NCI-H2171 (cell line): ENCODE data around the gene GRM4.
"Not testable (repeated sequence)": the region's sequence is repeated elsewhere in the genome, so short reads cannot be mapped to it uniquely, and the experiment has no call there.

Source experiments
- DNase-seq: peaks from one replicate; lab custom pipeline; 2025; lab: John Stamatoyannopoulos, UW

GRM4 gene

DNA sequence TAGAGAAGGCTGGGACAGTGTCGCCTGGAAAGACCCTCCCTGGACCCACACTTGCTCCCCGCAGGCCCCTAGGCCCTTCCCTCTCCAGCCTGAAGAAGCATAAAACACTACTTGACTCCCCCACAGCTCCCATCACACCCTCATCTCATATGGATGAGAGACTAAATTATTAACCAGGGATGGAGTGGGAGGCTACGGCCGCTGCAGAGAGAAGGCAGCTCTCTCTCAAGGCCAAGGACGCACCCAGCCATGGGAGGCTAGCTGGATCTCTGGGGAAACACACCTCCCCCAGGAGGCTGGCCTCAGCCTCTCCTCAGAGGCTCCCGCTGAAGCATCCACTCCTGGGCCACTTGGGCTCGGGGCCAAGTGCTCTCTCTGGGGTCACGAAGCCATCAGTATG lies 102.5 kb downstream of the GRM4 start:
- no peak for DNase-seq

- DNase-seq, result not testable (repeated sequence)
These were observed 103.9 kb downstream of the GRM4 start for GRCh38 chr6:34041998-34042397.

GRCh38 chr6:34041385-34041784 lies 104.5 kb downstream of the GRM4 start:
- DNase-seq, result no peak

- DNase-seq, result no peak
These were observed 105.9 kb downstream of the GRM4 start for GRCh38 chr6:34039943-34040342.

DNA sequence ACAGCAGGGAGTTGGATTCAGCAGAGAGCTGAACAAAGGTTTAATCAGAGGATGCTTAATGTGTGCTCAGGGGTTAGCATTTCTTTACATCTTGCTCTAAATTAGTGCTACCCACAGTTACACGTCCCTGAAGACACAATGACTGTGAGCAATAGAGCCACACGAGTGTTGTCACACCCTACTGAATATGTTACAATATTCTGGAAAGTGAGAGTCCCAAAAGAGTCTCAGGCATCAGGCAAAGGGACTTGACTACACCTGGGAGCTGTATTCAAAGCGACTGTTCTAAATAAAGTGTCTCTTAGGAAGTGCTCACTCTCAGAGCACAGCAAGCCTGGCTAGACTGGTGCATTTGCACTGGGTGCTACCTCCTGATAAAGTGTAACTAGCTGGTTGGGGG lies 108.7 kb downstream of the GRM4 start:
- DNase-seq, result no peak

DNA sequence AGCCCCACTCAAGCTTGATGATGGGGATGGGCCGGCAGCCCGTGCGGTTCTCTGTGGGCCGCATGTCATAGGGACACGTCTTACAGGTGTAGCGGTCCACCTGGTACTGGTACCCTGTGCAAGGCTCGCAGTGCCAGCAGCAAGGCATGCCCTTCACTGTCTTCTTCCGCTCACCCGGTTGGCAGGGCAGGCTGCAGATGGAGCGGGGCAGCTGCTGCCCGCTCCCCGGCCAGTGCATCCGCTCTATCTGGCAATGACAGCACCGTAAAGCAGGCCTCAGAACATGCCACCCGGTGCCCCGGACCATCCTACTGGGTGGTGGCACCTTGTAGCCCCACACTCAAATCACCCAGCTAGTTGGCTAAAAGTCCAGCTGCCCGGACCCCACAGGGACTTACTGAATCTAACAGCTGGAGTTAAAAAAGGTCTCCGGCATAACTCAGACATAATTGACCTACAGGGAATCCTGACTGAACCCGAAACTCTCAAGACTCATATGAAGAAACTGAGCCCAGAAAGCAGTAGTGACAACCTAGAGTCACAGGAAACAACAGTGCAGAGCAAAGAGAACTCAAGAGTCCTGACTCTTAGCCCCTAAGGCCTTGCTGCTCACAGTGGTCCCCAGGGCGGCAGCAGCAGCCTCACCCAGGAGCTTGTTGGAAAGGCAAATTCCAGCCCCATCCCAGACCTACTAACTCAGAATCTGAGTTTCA lies 109.4 kb downstream of the GRM4 start:
- DNase-seq, result no peak

GRCh38 chr6:34035704-34036356 lies 110.1 kb downstream of the GRM4 start:
- DNase-seq, result no peak

DNA sequence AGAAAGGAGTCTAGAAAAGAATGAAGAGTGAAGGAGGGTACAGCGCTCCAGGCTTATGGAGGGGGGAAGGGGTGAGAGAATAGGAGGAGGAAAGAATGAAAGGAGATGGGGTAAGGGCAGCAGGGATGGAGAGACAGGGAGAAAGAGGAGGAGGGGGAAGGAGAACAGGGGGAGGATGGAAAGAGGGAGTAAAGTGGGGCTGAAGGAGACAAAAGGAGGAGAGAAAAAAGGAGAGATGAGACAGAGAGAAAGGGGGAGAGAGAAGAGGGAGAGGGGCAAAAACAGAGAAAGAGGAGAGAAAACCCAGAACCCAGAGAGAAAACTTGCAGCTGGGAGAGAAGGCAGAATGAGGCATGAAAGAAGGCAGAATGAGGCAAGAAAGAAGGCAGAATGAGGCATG lies 110.7 kb downstream of the GRM4 start:
- DNase-seq, result no peak

DNA sequence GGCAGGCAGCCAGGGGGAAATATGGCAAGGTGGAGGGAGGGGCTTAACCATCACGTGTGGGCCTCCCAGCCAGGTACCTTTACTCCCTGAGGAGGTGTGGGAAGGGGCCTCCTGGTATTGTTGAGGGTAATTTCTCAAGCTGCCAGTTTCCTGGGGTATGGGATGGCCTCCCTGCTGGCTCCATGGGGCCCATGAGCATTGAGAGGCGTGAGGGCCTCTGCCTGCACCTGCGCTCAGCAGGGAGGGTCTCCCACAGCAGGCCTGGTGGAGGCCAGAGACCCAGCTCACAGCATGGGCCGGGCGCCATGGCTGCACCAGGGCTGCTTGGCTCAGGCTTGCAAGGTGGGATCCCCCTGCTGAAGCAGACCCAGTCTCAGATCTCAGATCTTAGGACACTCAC lies 113.0 kb downstream of the GRM4 start:
- no peak for DNase-seq

DNA sequence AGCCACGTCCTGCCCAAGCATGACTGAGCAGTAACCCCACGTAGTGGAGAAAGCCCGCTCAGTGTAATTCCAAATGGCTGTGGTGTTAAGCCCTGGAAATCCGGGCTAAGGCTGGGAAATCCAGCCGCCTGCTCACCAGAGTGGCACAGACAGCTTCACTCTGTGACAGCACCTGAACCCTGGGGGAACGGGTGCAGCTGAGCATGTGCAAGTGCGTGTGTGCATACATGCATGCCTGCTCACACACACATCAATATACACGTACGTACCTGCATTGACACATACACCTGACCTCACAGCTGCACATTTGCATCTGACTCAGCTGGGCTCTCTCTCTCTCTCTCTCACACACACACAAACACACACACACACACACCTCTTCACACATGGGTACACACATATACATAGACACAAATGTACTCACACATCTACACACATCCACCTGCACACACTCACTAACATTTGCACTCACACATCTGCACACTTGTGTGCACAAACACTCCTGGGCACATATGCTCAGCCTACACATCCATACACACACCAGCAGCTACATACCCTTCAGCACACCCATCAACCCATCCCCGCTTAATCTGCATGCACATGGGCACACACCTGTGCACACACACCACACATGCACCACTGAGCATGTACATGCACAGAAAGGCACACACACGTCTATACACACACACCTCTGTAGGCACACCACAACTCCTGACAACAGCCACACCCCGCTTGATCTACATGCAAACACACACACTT lies 114.1 kb downstream of the GRM4 start:
- no peak for DNase-seq

- DNase-seq, result no peak
These were observed 114.9 kb downstream of the GRM4 start for GRCh38 chr6:34030831-34031624.

GRCh38 chr6:34029489-34030280 lies 116.2 kb downstream of the GRM4 start:
- DNase-seq, result no peak

DNA sequence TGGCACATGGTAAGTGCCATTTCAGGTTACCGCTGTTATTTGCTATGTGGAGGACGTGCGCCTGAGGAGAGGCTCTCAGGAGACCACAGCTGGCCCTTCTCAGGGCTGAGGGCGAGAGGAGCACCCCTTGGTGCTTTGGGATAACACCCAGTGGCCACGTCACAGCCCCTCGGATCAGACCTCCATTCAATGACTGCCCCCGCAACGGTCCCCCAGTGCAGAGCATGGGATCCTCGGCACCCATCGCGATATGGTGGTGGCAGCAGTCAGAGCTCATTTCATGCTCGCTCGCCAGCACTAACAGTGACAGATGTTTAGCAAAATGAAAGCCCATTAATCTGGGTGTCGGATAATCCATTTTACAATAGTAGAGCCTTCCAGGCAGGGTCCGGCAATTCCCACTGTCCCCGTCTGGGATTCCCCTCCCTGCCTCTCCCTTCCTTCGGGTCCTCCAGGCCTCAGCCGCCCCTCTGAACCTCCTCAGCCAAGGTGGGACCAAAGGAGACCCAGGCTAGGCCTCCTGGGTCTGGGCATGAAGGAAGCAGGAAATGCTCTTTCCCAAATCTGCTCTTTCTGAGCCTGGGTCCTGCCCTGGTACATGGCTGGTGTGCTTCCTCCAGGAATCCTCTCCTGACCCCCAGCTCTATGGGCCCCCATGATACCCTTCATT lies 117.1 kb downstream of the GRM4 start:
- no peak for DNase-seq

GRCh38 chr6:34027939-34028441 lies 117.9 kb downstream of the GRM4 start:
- no peak for DNase-seq

- no peak for DNase-seq
These were observed 118.4 kb downstream of the GRM4 start for GRCh38 chr6:34027445-34027936.

DNA sequence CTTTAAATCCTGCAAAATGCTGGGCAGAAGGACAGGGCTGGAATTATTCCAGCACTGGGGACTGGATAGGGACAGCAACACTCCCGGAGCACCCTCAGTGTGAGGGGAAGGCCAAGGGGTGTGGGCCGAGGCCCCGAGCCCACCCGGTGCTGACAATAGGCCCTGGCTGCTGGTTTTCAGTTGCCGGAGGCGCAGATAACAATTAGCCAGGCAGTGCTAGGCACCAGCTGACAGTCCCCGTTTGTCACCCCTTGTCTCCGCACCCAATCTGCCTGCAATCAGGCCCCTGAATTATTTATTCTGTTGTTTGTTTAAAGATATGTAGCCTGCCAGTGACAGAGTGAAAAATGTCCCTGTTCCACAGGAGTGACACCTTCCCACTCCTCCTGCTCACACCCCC lies 120.0 kb downstream of the GRM4 start:
- no peak for DNase-seq

DNA sequence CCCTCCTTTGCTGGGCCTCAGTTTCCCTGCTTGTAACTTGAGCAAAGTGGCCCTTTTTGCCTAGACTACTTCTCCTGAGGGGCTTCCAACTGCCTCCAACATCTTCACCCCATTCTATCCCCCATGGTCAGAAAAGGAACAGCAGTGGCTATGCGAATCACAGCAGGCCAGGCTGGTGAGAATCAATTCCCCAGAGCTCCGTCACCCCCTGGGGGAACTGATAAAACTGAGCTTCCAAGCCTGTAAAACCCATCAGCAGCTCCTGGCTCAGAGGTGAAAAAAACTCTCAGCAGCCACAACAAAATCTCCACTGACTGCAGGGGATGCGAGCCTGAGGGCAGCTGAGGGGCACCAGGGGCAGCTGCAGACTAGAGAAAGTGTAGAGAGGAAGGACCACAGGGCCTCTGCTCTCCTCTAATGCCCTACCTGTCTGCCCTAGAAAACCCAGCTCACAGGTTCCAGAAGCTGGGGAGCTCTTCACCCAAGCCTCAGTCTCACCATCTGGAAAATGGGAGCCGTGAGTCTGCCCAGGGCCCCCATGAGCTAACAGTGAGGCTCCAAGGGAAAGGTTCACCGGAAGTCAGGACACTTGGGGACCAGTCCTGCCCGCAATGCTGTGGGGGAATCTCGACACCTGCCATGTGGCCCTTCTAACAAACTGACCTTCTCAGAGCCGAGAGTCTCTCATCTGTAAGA lies 120.6 kb downstream of the GRM4 start:
- DNase-seq, result no peak

GRCh38 chr6:34022873-34023255 lies 123.0 kb downstream of the GRM4 start:
- DNase-seq, result no peak

GRCh38 chr6:34022250-34022872 lies 123.5 kb downstream of the GRM4 start:
- no peak for DNase-seq
